GM23248 (cell line): ENCODE measurements around the gene SLC25A18. TPM values are rescaled to one million over a fixed set of nuclear protein-coding genes. Genes with fewer than 3 reads are reported as not detected.

ENCODE experiments used
- DNase-seq: peaks from one replicate; pipeline ENCODE4 v3.0.0-alpha.2; 2015
- H2AFZ ChIP-seq: fragments of 200-600 bp; sonication (generic); 2 replicates; pipeline ENCODE4 v1.6.1; 2016; ENCODE audit warnings: antibody characterized with exemption
- H3F3A ChIP-seq: fragments of 200-600 bp; sonication (generic); 2 replicates; pipeline ENCODE4 v1.6.1; 2016; ENCODE audit warnings: mild to moderate bottlenecking, antibody characterized with exemption, mixed run types; ENCODE audit not compliant: insufficient read depth
- H3K27ac ChIP-seq: fragments of 200-600 bp; sonication (generic); 2 replicates; pipeline ENCODE4 v1.5.1; 2016; ENCODE audit warnings: mild to moderate bottlenecking
- H3K27me3 ChIP-seq: fragments of 200-600 bp; sonication (generic); replicated peaks from 2 replicates; pipeline ENCODE4 v1.6.1; 2016; ENCODE audit warnings: mild to moderate bottlenecking; ENCODE audit not compliant: insufficient read depth
- H3K36me3 ChIP-seq: fragments of 200-600 bp; sonication (generic); 2 replicates; pipeline ENCODE4 v1.6.1; 2016; ENCODE audit warnings: low read depth, mild to moderate bottlenecking
- H3K4me1 ChIP-seq: fragments of 200-600 bp; sonication (generic); 2 replicates; pipeline ENCODE4 v1.6.1; 2016; ENCODE audit warnings: mild to moderate bottlenecking; ENCODE audit not compliant: insufficient read depth
- H3K4me2 ChIP-seq: fragments of 200-600 bp; sonication (generic); one replicate; pipeline ENCODE4 v1.6.1; 2016; ENCODE audit warnings: mild to moderate bottlenecking; ENCODE audit not compliant: unreplicated experiment
- H3K4me3 ChIP-seq: fragments of 200-600 bp; sonication (generic); 2 replicates; pipeline ENCODE4 v1.5.1; 2016; ENCODE audit warnings: mild to moderate bottlenecking
- H3K79me2 ChIP-seq: fragments of 200-600 bp; sonication (generic); 2 replicates; pipeline ENCODE4 v1.6.1; 2016; ENCODE audit warnings: mild to moderate bottlenecking; ENCODE audit not compliant: insufficient read depth
- H3K9ac ChIP-seq: fragments of 200-600 bp; sonication (generic); 2 replicates; pipeline ENCODE4 v1.6.1; 2016; ENCODE audit warnings: mild to moderate bottlenecking
- H3K9me2 ChIP-seq: fragments of 200-600 bp; sonication (generic); 2 replicates; pipeline ENCODE4 v1.6.1; 2016; ENCODE audit warnings: mixed run types, mild to moderate bottlenecking, moderate library complexity; ENCODE audit not compliant: insufficient read depth
- H3K9me3 ChIP-seq: fragments of 200-600 bp; sonication (generic); one replicate; pipeline ENCODE4 v1.6.1; 2017; ENCODE audit warnings: low read depth
- H4K20me1 ChIP-seq: fragments of 200-600 bp; sonication (generic); 2 replicates; pipeline ENCODE4 v1.6.0; 2016; ENCODE audit not compliant: insufficient read depth
- EZH2 ChIP-seq: fragments of 200-600 bp; sonication (generic); IDR thresholded peaks from 2 replicates; pipeline ENCODE4 v1.6.1; 2018; ENCODE audit warnings: antibody characterized with exemption, mild to moderate bottlenecking; ENCODE audit not compliant: insufficient read depth, poor library complexity, severe bottlenecking
- EZH2phosphoT487 ChIP-seq: fragments of 200-600 bp; sonication (generic); IDR thresholded peaks from 2 replicates; pipeline ENCODE4 v1.6.1; 2018; ENCODE audit warnings: antibody characterized with exemption, moderate library complexity, mild to moderate bottlenecking, low read depth; ENCODE audit not compliant: insufficient read depth
- WGBS, 2 experiments: methylation state at CpG; one replicate each; pipeline ENCODE4 v1.1.6; 2015 to 2017; ENCODE audit warnings: low lambda C conversion rate in 2 of 2, low coverage in 1 of 2; ENCODE audit errors: missing lambda C conversion rate in 2 of 2; 5-methylcytosine and 5-hydroxymethylcytosine counted together
- in situ Hi-C: fragments of 300-500 bp; cut with MboI; formaldehyde crosslinking; loops from 2 replicates; pipeline ENCODE4 v1.15.0; 2020
- polyA plus RNA-seq: library from polyadenylated mRNA; unstranded; fragments of >200 nt; fragmentation: Nextera tagmentation; extraction: Ambion mirVana; gene quantifications from 2 replicates; pipeline ENCODE4 v1.2.1, GENCODE V29; 2016
- total RNA-seq: library from RNA; depleted of rRNA; stranded (reverse); fragments of >200 nt; shearing (Covaris generic); gene quantifications from 2 replicates; pipeline ENCODE4 v1.2.3, GENCODE V29; 2014

Gene SLC25A18
- total and polyA plus RNA-seq, 2 experiments from 2014 or later: not detected

DNA sequence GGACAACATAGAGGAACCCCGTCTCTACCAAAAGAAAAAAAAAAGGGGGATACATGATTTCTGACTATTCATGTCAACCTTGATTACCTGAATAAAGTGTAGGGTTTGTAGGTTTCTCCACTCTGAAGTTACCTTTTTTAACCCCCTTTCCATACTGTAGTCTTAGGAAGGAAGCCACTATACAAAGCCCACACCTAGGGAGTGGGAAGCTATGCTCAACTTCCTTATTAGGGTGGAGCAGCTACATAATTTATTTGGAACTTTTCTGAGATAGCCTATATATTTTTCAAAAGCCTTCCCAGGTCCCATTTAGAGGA lies 65.8 kb downstream of the SLC25A18 start:
- peak overlapping the region; percentile 96 for H3K4me3 ChIP-seq
- in situ Hi-C loops: no loop called here
- H3K79me2 ChIP-seq: peaks cover 53% of the 10 kb centered on the region
- no peaks in the 10 kb centered on the region for H3K9me2 ChIP-seq
- 0% methylated on average over 1 of the region's 1 CpG for WGBS, 2 experiments
- peak; percentile 10 for DNase-seq
- H3K9ac ChIP-seq: peak overlapping the region; percentile 98
- peak overlapping the region; percentile 79 for H3K4me2 ChIP-seq
- peak overlapping the region; percentile 89 for H2AFZ ChIP-seq
- no peaks in the 10 kb centered on the region for H3K9me3 ChIP-seq
- H3K4me1 ChIP-seq: peaks cover 21% of the 10 kb centered on the region
- TF ChIP-seq EZH2 (no peak), EZH2phosphoT487 (no peak)
- 0 out of 2 replicates have a peak, but pooled peaks cover 3% of the 10 kb centered on the region for H4K20me1 ChIP-seq
- H3K36me3 ChIP-seq: no peaks in the 10 kb centered on the region
- H3F3A ChIP-seq: peaks cover 20% of the 10 kb centered on the region
- peak overlapping the region; percentile 91 for H3K27ac ChIP-seq
- H3K27me3 ChIP-seq: no peaks in the 10 kb centered on the region

DNA sequence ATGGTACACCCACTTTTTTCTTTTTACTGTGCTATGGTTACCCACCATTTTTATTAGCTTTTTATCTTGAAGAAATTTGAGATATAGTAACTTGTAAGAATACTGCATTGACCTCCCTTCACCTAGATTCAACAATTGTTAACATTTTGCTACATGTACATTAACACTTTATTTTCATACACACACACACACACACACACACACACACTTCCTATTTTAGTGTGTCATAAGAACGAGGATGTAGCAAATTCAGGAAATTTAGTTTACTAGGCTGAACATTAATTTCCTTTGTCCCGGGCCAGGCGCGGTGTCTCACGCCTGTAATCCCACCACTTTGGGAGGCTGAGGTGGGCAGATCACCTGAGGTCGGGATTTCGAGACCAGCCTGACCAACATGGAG lies 66.3 kb downstream of the SLC25A18 start:
- no peaks in the 10 kb centered on the region for H3K9me3 ChIP-seq
- peaks cover 48% of the 10 kb centered on the region for H3K79me2 ChIP-seq
- H3K27me3 ChIP-seq: no peaks in the 10 kb centered on the region
- WGBS, 2 experiments: 97 to 99% methylated on average over 7 of the region's 7 CpGs
- peak overlapping the region; percentile 98; the same call in 1 of the 2 replicates for H3K9ac ChIP-seq
- 0 out of 2 replicates have a peak, but pooled peaks cover 3% of the 10 kb centered on the region for H4K20me1 ChIP-seq
- no peak overlapping the region for H3K27ac ChIP-seq
- in situ Hi-C loops: no loop called here
- H2AFZ ChIP-seq: peak overlapping the region; percentile 89; the same call in 1 of the 2 replicates
- peaks cover 20% of the 10 kb centered on the region for H3F3A ChIP-seq
- no peaks in the 10 kb centered on the region for H3K36me3 ChIP-seq
- H3K4me1 ChIP-seq: peaks cover 26% of the 10 kb centered on the region
- H3K9me2 ChIP-seq: no peaks in the 10 kb centered on the region
- H3K4me2 ChIP-seq: peak overlapping the region; percentile 79
- peak overlapping the region; percentile 96 for H3K4me3 ChIP-seq
- TF ChIP-seq EZH2phosphoT487 (no peak), EZH2 (no peak)
- DNase-seq: no peak

DNA sequence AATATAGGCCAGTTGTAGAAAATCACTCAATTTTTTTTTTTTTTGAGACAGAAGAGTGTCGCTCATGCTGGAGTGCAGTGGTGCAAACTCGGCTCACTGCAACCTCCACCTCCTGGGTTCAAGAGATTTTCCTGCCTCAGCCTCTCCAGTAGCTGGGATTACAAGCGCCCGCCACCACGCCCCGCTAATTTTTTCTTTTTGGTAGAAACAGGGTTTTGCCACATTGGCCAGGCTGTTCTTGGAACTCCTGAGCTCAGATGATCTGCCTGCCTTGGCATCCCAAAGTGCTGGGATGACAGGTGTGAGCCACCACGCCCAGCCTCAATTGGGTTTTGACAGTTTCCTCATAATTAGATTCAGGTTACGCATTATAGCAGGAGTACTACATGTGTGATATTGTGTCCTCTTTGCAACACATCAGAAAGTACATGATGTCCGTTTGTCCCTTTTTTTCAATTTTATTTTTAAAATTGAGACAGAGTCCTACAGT lies 67.8 kb downstream of the SLC25A18 start:
- Histone ChIP-seq H3K4me3 (no peak overlapping the region), H3K27me3 (no peaks in the 10 kb centered on the region), H3K36me3 (no peaks in the 10 kb centered on the region), H4K20me1 (no peaks in the 10 kb centered on the region), H2AFZ (no peak overlapping the region), H3K4me2 (no peak overlapping the region), H3K9me3 (no peaks in the 10 kb centered on the region), H3F3A (peaks cover 20% of the 10 kb centered on the region), H3K79me2 (peaks cover 33% of the 10 kb centered on the region), H3K4me1 (peaks cover 26% of the 10 kb centered on the region), H3K9me2 (no peaks in the 10 kb centered on the region), H3K27ac (no peak overlapping the region), H3K9ac (no peak overlapping the region)
- WGBS, 2 experiments: 91 to 92% methylated on average over 9 of the region's 9 CpGs
- TF ChIP-seq EZH2phosphoT487: no peak
- TF ChIP-seq EZH2: no peak
- DNase-seq: no peak
- in situ Hi-C loops: no loop called here

DNA sequence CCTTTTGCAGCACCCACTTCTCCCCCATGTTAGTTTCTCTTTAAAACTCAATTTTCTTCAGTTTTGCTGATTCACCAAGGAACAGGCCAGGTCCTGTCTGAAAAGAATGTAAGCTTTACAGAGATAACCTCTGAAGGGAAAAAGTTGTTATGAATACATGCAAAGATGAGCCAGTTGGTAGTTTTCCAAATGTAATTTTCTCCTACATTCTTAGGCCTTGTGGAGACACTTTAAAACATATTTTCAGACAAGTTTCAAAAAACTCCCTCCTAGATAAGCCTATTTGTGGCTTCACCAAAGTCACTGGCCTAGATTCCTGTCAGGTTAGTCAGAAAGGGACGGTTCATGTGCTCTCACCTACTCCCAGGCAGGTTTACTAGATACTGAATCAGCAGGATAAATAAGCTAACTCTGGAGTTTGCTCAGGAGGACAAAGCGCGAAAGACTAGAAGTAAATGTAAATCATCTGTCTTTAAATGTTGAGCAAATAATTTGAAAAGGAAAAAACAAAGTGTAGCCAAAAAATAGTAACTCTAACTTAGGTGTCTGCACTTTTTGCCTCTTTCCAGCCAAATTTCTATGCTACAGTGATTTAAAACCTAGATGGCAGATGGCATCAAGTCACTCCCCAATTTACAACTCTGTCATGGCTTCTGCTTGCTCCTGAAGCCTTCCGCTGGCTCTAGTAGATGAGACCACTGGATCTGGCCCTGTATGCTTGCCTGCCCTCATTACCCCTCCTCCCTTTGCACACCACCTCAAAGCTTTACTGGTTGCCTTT lies 70.1 kb downstream of the SLC25A18 start:
- no peaks in the 10 kb centered on the region for H3K27me3 ChIP-seq

More for the DNA sequence above, 70.1 kb downstream of the SLC25A18 start:
- Histone ChIP-seq H3K4me1 (peaks cover 33% of the 10 kb centered on the region), H3K79me2 (peaks cover 11% of the 10 kb centered on the region), H3K27ac (peak overlapping the region; percentile 84), H3K4me3 (0 out of 2 replicates have a peak overlapping the region, but pooled peaks have one; percentile 5), H3K9ac (peak overlapping the region; percentile 51), H3K9me2 (no peaks in the 10 kb centered on the region), H4K20me1 (no peaks in the 10 kb centered on the region), H3F3A (peaks cover 30% of the 10 kb centered on the region), H3K36me3 (no peaks in the 10 kb centered on the region), H3K4me2 (peak overlapping the region; percentile 43), H2AFZ (peak overlapping the region; percentile 9; the same call in 1 of the 2 replicates), H3K9me3 (no peaks in the 10 kb centered on the region)
- WGBS, 2 experiments: 55 to 58% methylated on average over 4 of the region's 4 CpGs
- TF ChIP-seq EZH2phosphoT487 (no peak), EZH2 (no peak)
- in situ Hi-C loops: no loop called here
- DNase-seq: peak; percentile 67
